ENCODE results near the gene DBNDD2.

Gene DBNDD2

DNA sequence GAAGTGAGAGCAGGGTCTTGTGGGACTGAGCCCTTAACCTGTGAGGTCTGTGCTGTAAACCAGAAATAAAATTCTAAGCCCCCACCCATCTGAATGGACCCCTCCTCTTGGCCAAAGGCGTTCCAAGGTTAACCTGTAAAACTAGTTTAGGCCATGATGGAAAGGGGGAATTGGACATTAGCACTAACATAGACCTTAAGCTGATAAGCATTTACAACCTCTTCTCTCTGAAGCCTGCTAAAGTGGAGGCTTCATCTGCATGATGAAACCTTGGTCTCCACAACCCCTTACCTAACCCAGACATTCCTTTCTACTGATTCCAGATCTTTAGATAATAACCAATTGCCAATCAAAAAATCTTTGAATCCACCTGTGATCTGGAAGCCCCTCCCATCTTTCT, 33.7 kb downstream of the DBNDD2 start:
- no peaks in the 10 kb centered on the region for H3K27me3 ChIP-seq (ENCODE audit: control insufficient read depth in 1 of 2, insufficient read depth in 2 of 2, low read length in 2 of 2)
- no peak overlapping the region for H3K4me3 ChIP-seq (ENCODE audit: low read depth in 1 of 2, low read length in 2 of 2)
- H3K9ac ChIP-seq (ENCODE audit: low read length) = no peak overlapping the region
- no peaks in the 10 kb centered on the region for H3K36me3 ChIP-seq (ENCODE audit: insufficient read depth, low read length)
- no peak overlapping the region for H3K27ac ChIP-seq (ENCODE audit: low read depth, low read length)
- H3K9me3 ChIP-seq (ENCODE audit: low read length) = no peaks in the 10 kb centered on the region
- no peaks in the 10 kb centered on the region for H3K4me1 ChIP-seq (ENCODE audit: insufficient read depth, low read length)

DNA sequence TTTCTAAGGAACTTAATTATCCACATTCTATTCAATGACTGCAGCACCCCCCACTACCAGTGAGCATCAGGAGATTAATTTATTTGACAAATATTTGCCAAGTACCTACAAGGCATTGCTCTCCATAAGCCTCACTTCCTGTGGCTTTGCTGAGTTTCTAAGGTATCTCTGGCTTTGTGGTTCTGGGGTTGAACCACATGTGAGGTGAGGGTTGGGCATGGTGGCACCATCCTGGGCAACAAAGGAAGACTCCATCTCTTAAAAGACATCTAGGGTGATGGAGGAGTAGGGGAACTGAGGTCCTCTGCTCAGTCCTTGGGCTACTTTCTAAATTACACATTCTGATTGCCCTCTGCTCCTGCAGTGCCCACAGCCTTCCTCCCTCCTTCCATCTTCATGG, 36.0 kb downstream of the DBNDD2 start:
- Histone ChIP-seq H3K9me3 (ENCODE audit: low read length) (no peaks in the 10 kb centered on the region), H3K27me3 (ENCODE audit: control insufficient read depth in 1 of 2, insufficient read depth in 2 of 2, low read length in 2 of 2) (no peaks in the 10 kb centered on the region), H3K9ac (ENCODE audit: low read length) (no peak overlapping the region), H3K27ac (ENCODE audit: low read depth, low read length) (no peak overlapping the region), H3K4me1 (ENCODE audit: insufficient read depth, low read length) (peaks cover 18% of the 10 kb centered on the region), H3K4me3 (ENCODE audit: low read depth in 1 of 2, low read length in 2 of 2) (no peak overlapping the region), H3K36me3 (ENCODE audit: insufficient read depth, low read length) (no peaks in the 10 kb centered on the region)

DNA sequence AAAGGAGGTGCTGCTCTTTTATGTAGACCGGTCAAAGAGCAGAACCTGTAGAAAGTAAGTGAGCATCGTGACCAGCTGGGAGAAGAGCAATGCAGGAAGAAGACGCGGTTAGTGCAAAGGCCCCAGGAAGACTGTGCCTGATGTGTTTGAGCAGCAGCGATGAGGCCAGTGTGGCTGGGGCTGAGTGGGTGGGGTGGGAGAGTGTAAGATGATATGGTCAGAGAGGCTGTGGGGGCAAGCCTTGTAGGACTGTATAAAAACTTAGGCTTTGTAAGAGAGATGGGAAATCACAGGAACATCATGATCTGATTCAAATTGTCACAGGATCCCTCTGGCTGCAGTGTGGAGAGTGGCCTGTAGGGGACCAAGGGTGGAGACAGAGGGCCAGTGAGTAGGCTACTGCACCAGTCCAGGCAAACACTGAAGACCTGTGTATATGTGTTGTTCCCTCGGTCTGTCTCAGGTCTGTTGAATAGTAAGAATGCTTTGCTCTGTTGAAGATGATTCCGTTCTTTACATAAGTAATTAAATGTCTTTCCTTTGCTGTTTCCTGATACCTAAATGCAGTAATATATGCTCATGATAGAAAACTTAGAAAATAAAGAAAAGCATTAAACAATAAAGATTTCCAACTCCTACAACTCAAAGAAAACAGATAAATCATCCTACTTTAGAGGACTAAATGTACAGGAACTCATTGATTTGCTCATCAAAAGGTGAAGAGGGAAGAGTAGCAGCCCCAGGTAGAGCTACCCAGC, 37.9 kb downstream of the DBNDD2 start:
- H3K4me3 ChIP-seq (ENCODE audit: low read depth in 1 of 2, low read length in 2 of 2) = no peak overlapping the region

DNA sequence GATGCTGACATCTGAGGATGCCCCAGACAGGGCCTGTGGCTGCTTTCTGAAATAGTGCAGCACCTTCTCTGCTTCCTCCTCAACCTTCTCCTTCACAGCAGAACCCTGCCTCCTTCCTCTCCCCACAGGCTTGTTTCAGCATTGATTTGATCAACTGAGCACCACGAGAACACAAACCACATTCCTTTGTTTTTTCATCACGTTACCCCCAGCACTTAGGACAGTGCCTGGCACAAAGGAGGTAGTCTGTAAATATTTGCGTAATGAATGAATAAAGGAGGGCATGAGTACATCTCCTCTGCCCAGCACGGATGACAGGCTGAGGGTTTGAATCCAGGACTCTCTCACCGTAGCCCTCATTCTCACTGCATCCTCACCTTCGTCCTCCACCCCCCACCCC, 40.2 kb downstream of the DBNDD2 start:
- H3K27ac ChIP-seq (ENCODE audit: low read depth, low read length) = peak overlapping the region; percentile 59
- no peak overlapping the region for H3K9ac ChIP-seq (ENCODE audit: low read length)
- H3K36me3 ChIP-seq (ENCODE audit: insufficient read depth, low read length) = no peaks in the 10 kb centered on the region
- H3K9me3 ChIP-seq (ENCODE audit: low read length) = no peaks in the 10 kb centered on the region
- H3K27me3 ChIP-seq (ENCODE audit: control insufficient read depth in 1 of 2, insufficient read depth in 2 of 2, low read length in 2 of 2) = no peaks in the 10 kb centered on the region
- no peak overlapping the region for H3K4me3 ChIP-seq (ENCODE audit: low read depth in 1 of 2, low read length in 2 of 2)
- peaks cover 30% of the 10 kb centered on the region for H3K4me1 ChIP-seq (ENCODE audit: insufficient read depth, low read length)

More for the DNA sequence above, 37.9 kb downstream of the DBNDD2 start:
- Histone ChIP-seq H3K9ac (ENCODE audit: low read length) (no peak overlapping the region), H3K9me3 (ENCODE audit: low read length) (no peaks in the 10 kb centered on the region), H3K36me3 (ENCODE audit: insufficient read depth, low read length) (no peaks in the 10 kb centered on the region), H3K27ac (ENCODE audit: low read depth, low read length) (no peak overlapping the region), H3K27me3 (ENCODE audit: control insufficient read depth in 1 of 2, insufficient read depth in 2 of 2, low read length in 2 of 2) (no peaks in the 10 kb centered on the region), H3K4me1 (ENCODE audit: insufficient read depth, low read length) (peaks cover 30% of the 10 kb centered on the region)

DNA sequence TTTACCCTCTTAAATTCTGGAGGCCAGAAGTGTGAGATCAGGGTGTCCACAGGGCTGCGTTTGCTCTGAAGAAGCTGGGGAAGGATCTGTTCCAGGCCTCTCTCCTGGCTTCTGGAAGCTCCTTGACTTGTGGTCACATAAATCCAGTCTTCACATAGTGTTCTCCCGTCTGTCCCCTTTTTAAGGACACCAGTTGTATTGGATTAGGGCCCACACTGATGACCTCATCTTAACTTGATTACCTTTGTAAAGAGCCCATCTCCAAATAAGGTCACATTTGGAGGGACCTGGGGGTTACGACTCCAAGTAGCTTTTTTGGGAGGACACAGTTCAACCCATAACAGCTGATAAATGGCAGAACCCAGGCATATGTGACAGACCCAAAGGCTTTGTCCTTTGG, 41.4 kb downstream of the DBNDD2 start:
- H3K9me3 ChIP-seq (ENCODE audit: low read length) = no peaks in the 10 kb centered on the region
- H3K4me3 ChIP-seq (ENCODE audit: low read depth in 1 of 2, low read length in 2 of 2) = no peak overlapping the region
- H3K4me1 ChIP-seq (ENCODE audit: insufficient read depth, low read length) = peaks cover 30% of the 10 kb centered on the region
- peak overlapping the region; percentile 11 for H3K9ac ChIP-seq (ENCODE audit: low read length)
- no peaks in the 10 kb centered on the region for H3K36me3 ChIP-seq (ENCODE audit: insufficient read depth, low read length)
- H3K27ac ChIP-seq (ENCODE audit: low read depth, low read length) = peak overlapping the region; percentile 74
- H3K27me3 ChIP-seq (ENCODE audit: control insufficient read depth in 1 of 2, insufficient read depth in 2 of 2, low read length in 2 of 2) = no peaks in the 10 kb centered on the region

DNA sequence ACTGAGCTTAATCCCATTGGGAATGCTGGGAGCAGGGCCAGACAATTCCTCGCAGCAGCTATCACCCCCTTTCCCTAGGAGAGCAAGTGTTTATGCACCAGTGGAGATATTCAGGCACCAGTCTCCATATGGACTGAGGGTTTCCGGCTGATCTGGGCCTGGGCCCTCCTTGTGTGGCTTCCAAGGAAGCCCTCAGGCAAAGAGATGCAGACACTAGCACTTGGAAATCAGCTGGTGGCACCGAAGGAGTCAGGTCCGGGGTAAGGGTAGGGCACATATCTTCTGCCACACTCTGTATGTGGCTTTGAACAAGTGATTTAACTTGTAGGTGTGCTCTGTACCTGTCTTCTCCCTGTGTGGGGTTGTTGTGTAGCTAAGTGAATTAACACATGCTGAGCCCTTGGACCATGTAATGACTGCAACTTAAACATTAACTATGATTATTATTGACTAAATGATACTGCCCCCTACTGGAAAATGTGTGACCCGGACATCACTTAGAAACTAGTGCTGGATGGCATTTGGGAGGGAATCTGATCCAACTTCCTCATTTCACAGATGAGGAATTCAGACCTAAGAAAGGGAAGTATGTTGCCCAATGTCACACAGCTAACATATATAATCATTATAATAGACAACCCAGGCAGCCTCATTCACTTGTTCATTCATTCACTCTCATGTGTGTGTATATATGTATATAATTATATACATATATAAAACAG, 42.2 kb downstream of the DBNDD2 start:
- peak overlapping the region; percentile 11 for H3K9ac ChIP-seq (ENCODE audit: low read length)
- no peaks in the 10 kb centered on the region for H3K27me3 ChIP-seq (ENCODE audit: control insufficient read depth in 1 of 2, insufficient read depth in 2 of 2, low read length in 2 of 2)
- no peak overlapping the region for H3K4me3 ChIP-seq (ENCODE audit: low read depth in 1 of 2, low read length in 2 of 2)
- H3K9me3 ChIP-seq (ENCODE audit: low read length) = no peaks in the 10 kb centered on the region
- peak overlapping the region; percentile 74 for H3K27ac ChIP-seq (ENCODE audit: low read depth, low read length)
- H3K36me3 ChIP-seq (ENCODE audit: insufficient read depth, low read length) = no peaks in the 10 kb centered on the region
- H3K4me1 ChIP-seq (ENCODE audit: insufficient read depth, low read length) = peaks cover 30% of the 10 kb centered on the region

DNA sequence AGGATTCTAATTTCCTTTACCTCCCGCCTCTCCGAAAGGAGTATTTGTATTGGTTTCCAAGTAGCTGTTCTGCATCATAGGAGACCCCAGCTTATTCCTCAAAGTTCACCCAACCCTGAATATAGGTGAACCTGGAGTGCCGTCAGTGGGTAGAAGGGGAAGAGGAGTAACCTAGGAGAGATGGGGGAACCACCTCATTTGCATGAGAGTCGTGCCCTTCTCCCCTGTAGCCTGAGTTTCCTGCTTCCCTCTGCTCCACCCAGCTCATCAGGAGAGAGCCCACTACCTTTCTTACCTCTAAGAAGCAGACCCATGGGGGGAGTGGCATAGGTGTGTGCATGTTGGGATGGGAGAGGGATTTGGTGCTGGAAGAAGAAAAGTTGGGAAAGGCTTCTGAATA, 44.1 kb downstream of the DBNDD2 start:
- Histone ChIP-seq H3K36me3 (ENCODE audit: insufficient read depth, low read length) (no peaks in the 10 kb centered on the region), H3K9me3 (ENCODE audit: low read length) (no peaks in the 10 kb centered on the region), H3K27ac (ENCODE audit: low read depth, low read length) (no peak overlapping the region), H3K27me3 (ENCODE audit: control insufficient read depth in 1 of 2, insufficient read depth in 2 of 2, low read length in 2 of 2) (no peaks in the 10 kb centered on the region), H3K4me1 (ENCODE audit: insufficient read depth, low read length) (peaks cover 30% of the 10 kb centered on the region), H3K4me3 (ENCODE audit: low read depth in 1 of 2, low read length in 2 of 2) (no peak overlapping the region), H3K9ac (ENCODE audit: low read length) (no peak overlapping the region)

DNA sequence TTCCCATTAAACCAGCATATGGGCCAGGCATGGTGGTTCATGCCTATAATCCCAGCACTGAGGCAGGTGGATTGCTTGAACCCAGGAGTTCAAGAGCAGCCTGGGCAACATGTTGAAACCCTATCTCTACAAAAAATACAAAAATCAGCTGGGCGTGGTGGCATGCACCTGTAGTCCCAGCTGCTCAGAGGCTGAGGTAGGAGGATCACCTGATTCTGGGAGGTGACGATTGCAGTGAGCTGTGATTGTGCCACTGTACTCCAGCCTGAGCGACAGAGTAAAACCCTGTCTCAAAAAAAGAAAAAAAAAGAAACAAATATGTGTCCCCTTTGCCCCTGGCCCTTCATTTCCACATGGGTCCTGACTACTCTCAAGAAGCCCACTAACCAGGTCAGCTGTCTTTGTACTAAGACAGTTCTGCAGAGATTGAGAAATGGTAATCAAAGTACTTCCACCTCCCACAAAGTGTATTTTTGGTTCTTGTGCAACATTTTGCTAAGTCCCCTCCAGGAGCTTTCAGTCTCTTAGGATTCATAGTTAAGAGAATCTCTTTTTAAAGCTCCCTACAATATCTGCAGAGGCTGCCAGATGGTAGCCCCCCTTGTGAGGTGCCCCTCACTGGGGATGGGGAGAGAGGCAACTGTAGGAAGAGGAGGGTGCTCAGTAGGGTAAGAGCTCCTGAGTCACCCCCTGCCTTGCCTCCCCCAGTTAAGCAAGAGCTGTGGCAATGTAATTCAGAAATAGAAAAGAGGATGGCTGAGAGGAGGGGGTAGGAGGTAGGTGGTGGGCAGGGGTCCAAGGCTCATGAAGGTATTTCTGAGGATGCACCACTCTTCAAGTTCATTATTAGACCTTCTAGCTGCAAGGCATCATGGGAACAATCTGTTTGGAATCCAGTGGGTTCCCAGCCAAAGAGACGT, 44.9 kb downstream of the DBNDD2 start:
- no peaks in the 10 kb centered on the region for H3K9me3 ChIP-seq (ENCODE audit: low read length)
- no peaks in the 10 kb centered on the region for H3K27me3 ChIP-seq (ENCODE audit: control insufficient read depth in 1 of 2, insufficient read depth in 2 of 2, low read length in 2 of 2)
- H3K27ac ChIP-seq (ENCODE audit: low read depth, low read length) = no peak overlapping the region
- H3K9ac ChIP-seq (ENCODE audit: low read length) = no peak overlapping the region
- no peak overlapping the region for H3K4me3 ChIP-seq (ENCODE audit: low read depth in 1 of 2, low read length in 2 of 2)
- H3K36me3 ChIP-seq (ENCODE audit: insufficient read depth, low read length) = no peaks in the 10 kb centered on the region
- peaks cover 22% of the 10 kb centered on the region for H3K4me1 ChIP-seq (ENCODE audit: insufficient read depth, low read length)

DNA sequence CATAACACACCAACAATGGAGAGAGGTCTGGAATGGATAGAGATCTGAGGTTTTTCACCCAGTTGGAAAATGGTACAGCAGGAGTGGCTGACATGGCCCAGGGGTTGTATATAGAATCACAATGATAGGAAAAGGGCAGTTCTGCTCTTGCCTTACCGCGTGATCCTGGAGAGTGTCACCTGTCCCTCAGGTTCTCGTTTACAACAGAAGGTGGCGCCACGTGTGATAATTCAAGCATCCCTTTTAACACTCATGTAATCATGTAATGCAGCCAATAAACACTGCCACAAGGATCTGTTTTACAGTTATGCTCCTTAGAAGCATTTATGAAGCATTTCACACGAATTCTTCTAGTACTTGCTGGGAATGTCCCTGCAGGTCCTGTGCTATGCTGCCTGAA, 48.5 kb downstream of the DBNDD2 start:
- no peaks in the 10 kb centered on the region for H3K36me3 ChIP-seq (ENCODE audit: insufficient read depth, low read length)
- no peak overlapping the region for H3K4me3 ChIP-seq (ENCODE audit: low read depth in 1 of 2, low read length in 2 of 2)
- H3K27me3 ChIP-seq (ENCODE audit: control insufficient read depth in 1 of 2, insufficient read depth in 2 of 2, low read length in 2 of 2) = no peaks in the 10 kb centered on the region
- no peaks in the 10 kb centered on the region for H3K4me1 ChIP-seq (ENCODE audit: insufficient read depth, low read length)
- H3K27ac ChIP-seq (ENCODE audit: low read depth, low read length) = no peak overlapping the region
- H3K9me3 ChIP-seq (ENCODE audit: low read length) = no peaks in the 10 kb centered on the region
- no peak overlapping the region for H3K9ac ChIP-seq (ENCODE audit: low read length)

DNA sequence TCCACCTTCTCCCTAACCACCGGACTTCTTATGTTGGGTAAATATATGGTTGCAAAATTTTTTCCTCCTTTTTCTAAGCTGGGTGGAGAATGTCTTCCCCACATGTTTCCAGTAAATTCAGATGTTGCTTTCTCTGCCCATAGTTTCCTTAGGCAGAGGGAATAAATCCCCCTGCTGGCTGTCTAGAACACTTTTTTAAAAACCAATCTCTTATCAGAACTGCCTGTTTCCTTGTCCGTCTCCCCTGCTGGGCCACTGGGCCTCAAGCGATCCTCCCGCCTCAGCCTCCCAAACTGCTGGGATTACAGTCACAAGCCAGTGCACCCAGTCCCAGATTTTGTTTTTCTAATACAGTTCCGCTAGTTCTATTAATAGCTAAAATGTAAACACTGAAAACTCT, 51.5 kb downstream of the DBNDD2 start:
- H3K27ac ChIP-seq (ENCODE audit: low read depth, low read length) = no peak overlapping the region
- H3K27me3 ChIP-seq (ENCODE audit: control insufficient read depth in 1 of 2, insufficient read depth in 2 of 2, low read length in 2 of 2) = no peaks in the 10 kb centered on the region
- H3K9ac ChIP-seq (ENCODE audit: low read length) = no peak overlapping the region
- H3K36me3 ChIP-seq (ENCODE audit: insufficient read depth, low read length) = no peaks in the 10 kb centered on the region
- no peaks in the 10 kb centered on the region for H3K9me3 ChIP-seq (ENCODE audit: low read length)
- no peak overlapping the region for H3K4me3 ChIP-seq (ENCODE audit: low read depth in 1 of 2, low read length in 2 of 2)
- H3K4me1 ChIP-seq (ENCODE audit: insufficient read depth, low read length) = no peaks in the 10 kb centered on the region

Data from muscle layer of colon (tissue), 2 donors.